HG03521 (cell line): ENCODE results near the gene MUC21.

Source experiments
- ATAC-seq: cut with Tn5 transposase; IDR thresholded peaks from one replicate; pipeline ENCODE4 v1.9.1; 2021; ENCODE audit warnings: mild to moderate bottlenecking, moderate library complexity; ENCODE audit not compliant: unreplicated experiment

Gene MUC21

GRCh38 chr6:30983439-30983838, at the start of gene MUC21:
Gene MUC21, plus strand, starts transcription at chr6:30983718. Its CDS starts 241 bp downstream, at chr6:30983959.
- ATAC-seq: no peak

- no peak for ATAC-seq
Measured at GRCh38 chr6:30935018-30935417, 48.5 kb upstream of the MUC21 start.

GRCh38 chr6:30937265-30937664, 46.3 kb upstream of the MUC21 start:
- no peak for ATAC-seq

GRCh38 chr6:30938730-30939129, 44.8 kb upstream of the MUC21 start:
- ATAC-seq: no peak

- no peak for ATAC-seq
Measured at GRCh38 chr6:30939473-30939872, 44.0 kb upstream of the MUC21 start.

- ATAC-seq: no peak
Measured at GRCh38 chr6:30940361-30940986, 43.0 kb upstream of the MUC21 start, which contains the start of gene MUCL3. Gene MUCL3, plus strand, starts transcription at chr6:30940973. Its CDS starts 27 bp downstream, at chr6:30941000.

GRCh38 chr6:30942338-30943060, 41.0 kb upstream of the MUC21 start:
- no peak for ATAC-seq

GRCh38 chr6:30944051-30944450, 39.5 kb upstream of the MUC21 start:
- ATAC-seq: no peak

- ATAC-seq: no peak
Measured at GRCh38 chr6:30945281-30945680, 38.2 kb upstream of the MUC21 start.

- ATAC-seq: no peak
Measured at GRCh38 chr6:30947231-30947630, 36.3 kb upstream of the MUC21 start.

GRCh38 chr6:30948811-30949210, 34.7 kb upstream of the MUC21 start:
- no peak for ATAC-seq

GRCh38 chr6:30951907-30952469, 31.5 kb upstream of the MUC21 start:
- no peak for ATAC-seq

- ATAC-seq: no peak
Measured at GRCh38 chr6:30954631-30955366, 28.7 kb upstream of the MUC21 start.

GRCh38 chr6:30955367-30956042, 28.0 kb upstream of the MUC21 start:
- ATAC-seq: peak; percentile 49

GRCh38 chr6:30957716-30958115, 25.8 kb upstream of the MUC21 start:
- ATAC-seq: no peak

GRCh38 chr6:30960907-30961673, 22.4 kb upstream of the MUC21 start:
- ATAC-seq: no peak

GRCh38 chr6:30962716-30963115, 20.8 kb upstream of the MUC21 start:
- no peak for ATAC-seq

GRCh38 chr6:30963641-30964040, 19.9 kb upstream of the MUC21 start:
- ATAC-seq: no peak

GRCh38 chr6:30964075-30964474, 19.4 kb upstream of the MUC21 start:
- no peak for ATAC-seq

- no peak for ATAC-seq
Measured at GRCh38 chr6:30965140-30965601, 18.3 kb upstream of the MUC21 start.
